Putamen (tissue), 1 donor: ENCODE results near the gene NR2F2.

Source experiments
- DNase-seq: peaks from one replicate; pipeline ENCODE4 v3.0.0-alpha.2; 2016; ENCODE audit warnings: low spot score

The NR2F2 gene

GRCh38 chr15:96316953-96317629 lies 13.4 kb upstream of the NR2F2 start:
- DNase-seq, result no peak

DNA sequence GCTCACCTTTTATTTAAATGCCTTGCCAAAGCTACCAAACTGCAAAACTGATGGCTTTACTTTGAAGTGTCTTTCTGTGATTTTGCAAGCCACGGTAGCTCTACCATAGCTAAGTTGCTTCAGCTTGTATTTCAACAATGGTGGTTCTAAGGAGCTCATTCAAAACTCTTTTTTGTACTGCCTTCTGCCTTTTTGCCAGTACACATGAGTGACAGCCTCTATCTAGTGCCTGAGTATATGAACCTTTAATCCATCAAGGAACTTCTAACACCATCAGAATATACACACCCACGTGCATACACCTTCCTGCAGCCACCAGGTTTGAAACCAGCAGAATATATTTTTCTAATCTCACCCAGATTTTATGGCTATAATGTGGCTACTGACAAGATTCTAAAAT lies 10.4 kb upstream of the NR2F2 start:
- DNase-seq, result no peak

GRCh38 chr15:96320703-96321638 lies 9.5 kb upstream of the NR2F2 start:
- no peak for DNase-seq

DNA sequence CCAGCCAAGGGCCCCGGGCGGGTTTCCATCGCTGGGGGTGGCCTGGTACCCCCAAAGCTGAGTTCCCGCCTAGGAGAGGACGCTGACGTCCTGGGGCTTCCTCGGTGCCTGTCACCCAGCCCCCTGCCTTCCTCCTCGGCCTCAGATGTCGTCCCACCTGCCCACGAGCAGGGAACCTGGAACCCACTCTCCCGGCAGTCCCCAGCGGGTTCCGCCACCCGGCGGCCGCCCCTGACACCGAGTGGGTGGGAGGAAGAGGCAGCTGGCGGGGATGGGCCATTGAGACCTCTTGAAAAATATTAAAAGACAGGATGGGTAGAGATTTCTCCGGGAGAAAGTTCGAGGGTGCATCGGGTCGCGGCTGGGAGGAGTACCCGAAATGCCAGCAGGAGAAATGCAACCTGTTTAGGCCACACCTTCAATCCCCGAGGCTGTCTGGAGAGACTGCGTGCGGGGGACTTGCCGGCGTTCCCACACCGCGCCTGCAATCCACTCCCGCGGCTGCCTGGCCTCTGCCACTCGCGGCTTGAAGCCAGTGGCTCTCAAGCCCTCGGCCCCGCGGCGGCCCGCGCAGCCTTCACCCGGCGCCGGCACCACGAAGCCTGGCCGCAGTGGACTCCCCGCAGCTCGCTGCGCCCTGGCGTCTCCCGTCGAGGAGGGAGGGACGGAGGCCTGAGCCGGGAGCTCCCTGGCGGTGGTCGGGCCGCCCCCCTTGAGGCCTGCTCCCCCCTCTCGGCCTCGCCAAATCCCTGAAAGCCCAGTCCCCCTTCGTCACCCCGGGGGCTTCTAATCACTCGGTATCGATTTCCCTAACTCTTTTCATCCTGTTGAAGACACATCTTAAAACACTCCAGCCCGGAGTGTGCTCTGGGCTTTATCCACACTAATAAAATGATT lies 8.6 kb upstream of the NR2F2 start:
- no peak for DNase-seq

DNA sequence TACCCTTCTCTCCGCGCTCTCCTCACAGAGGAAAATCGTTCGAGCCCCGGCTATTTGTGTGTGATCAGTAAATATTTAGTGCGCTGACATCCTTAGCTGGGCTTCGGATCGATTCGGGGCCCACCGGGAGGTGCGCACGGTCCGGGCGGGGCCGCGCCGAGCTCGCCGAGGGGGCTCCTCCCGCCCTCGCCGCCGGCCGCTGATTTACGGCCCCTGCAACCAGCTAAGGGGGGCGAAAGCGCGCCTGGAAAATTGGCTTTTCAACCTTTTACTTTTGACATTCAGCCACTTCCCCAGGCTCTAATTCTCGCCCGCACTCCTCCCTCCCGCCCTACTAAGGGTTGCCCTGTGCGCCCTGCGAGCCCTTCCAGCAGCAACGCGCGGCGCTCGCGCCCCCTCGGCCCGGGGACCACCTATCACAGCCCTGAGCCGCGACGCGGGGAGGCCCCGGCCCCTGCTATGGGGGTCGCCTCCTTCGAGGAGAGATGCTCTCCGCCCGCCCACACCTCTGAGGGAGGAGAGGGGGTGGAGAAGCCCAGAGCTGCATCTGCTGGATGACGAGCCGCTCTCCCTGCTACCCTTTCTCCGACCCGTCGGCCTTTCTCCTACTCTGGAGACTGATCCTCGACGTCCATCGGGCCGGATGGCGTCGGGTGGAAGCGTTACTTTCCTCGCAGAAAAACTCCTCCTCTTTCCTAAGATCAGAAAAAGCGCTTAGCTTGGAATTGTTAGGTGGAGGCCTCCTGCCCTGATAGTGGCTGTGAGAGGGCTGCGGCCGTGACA lies 7.8 kb upstream of the NR2F2 start:
- no peak for DNase-seq

DNA sequence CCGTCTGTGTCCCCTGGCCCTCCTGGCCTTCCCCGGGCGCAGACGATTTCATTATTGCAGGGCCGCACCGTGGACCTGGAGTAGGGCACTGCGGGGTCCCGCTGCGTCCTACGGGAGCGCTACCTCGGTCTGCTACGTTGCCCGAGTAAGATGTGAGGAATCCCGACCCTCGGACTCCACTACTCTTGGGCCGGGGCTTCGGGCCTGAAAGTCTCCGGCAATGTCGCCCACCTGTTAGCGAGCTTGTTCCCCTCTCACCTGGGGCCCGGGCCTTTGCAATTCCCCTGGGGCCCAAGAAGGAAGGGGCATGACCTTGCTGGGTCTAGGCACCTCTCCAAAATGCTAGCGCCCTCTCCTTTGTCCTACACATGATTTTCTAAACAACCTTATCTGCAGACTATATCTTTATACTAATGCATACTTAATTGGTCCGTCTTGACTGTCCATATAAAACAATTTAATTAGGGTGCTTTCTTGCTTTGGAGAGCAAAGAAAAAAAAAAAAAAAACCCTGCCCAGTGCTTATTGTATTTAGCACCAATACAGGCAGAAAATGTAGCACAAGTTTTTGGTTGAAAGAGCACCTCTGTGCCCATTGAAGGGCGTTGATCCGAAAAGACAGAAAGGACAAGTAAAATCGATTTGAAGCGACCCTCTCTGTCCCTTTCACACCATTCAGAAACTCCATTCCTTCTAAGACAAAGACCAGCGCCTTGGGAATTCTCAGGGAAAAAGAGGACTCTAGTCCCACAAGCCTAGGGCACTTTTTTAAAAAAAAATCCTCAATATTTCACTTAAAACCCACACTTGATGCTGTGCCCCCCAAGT lies 7.0 kb upstream of the NR2F2 start:
- no peak for DNase-seq

- DNase-seq, result no peak
Measured at GRCh38 chr15:96324192-96324895, 6.2 kb upstream of the NR2F2 start.

GRCh38 chr15:96324940-96325540 lies 5.5 kb upstream of the NR2F2 start:
- no peak for DNase-seq

DNA sequence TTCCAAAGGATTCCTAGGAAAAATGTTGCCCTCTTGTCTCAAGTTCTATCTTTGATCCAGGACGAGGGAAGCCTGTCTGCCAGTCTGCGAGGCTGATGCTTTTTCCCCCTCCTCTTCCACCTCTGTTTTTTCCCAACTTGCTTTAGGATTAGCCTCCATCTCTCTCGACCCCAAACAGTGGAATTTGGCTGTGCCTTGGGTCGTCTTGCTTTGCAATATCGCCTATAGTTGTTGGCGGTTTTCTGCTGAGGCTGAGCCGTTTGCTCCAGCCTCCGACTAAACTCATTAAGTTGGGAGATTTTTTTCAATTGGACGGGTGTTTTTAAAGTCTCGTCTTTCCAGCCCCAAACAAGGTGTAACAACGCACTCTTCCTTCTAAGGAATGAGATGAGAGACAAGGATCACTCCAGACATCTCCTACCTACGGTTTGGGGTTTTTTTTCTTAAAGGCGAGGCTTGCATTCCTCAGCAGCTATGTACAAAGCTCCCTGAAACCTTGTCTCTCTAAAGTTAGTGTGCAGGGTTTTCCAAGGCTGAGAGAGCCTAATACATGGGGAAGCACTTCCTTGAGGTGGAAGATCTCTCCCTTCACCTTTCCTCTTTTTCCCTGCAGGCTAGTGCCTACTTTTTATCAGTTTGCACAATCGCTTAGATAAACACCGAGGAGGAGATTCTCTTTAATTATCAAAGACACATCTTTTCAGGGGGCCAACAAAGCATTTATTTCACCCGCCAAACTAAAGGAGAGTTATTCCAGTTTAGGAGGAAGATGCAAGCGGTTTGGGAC lies 4.8 kb upstream of the NR2F2 start:
- DNase-seq, result no peak

- no peak for DNase-seq
Measured at GRCh38 chr15:96326328-96327154, 4.0 kb upstream of the NR2F2 start.

DNA sequence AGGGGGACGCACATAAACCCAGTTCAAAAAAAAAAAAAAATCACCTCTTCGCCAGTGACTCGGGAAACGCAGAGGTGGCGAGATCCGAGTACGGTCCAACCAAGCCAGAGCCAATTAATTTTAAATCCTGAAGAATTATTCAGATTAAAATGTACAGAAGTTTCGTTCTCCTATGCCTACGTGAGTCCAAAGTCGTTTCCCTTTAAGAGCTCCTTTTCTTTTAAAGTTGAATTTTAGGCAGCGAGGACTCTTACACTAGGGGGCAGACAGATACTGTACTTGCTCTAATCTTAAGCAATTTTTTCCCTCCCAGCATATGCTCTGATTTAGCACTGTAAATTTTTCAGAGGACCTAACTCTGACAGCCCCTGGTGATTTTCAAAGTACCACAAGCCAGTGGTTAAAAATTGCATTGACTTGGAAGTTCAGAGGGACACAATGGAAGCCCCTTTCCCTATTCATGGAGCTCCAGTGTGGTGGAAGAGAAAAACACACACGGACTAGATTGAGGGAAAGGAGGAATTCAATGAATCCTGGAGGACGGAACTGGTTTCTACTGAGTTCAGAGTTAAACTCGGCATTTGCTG lies 3.3 kb upstream of the NR2F2 start:
- DNase-seq, result no peak

DNA sequence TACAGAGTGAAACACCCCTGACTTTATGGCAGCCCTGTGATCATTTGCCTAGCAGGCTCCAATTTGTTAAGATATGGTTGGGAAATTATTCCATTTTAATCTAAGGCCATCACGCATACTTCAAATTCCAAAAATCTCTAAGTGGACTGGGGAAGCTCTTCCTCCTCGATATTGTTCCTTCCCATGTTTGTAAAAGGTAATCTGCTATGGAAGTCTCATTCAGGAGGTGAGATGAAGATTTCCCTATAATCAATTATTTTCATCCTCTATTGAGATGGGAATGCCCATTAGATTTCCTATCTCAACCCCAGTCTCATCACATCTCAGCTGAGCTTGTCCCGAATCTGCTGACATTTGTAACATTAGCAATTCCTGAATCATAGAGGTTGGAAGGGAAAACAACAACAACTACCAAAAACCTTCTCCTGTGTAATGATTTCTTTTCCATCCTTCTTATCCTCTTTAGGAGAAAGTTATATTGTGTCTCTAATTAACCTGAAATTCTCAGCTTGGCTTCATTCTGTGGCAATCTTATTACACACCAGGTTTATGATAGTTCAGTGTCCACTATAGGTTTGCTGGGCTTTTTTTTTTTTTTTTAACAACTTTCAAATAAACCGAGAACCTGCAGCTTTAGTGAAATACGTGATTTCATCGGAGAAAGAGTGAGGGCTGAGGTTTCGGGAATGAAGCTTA lies 2.2 kb upstream of the NR2F2 start:
- no peak for DNase-seq

DNA sequence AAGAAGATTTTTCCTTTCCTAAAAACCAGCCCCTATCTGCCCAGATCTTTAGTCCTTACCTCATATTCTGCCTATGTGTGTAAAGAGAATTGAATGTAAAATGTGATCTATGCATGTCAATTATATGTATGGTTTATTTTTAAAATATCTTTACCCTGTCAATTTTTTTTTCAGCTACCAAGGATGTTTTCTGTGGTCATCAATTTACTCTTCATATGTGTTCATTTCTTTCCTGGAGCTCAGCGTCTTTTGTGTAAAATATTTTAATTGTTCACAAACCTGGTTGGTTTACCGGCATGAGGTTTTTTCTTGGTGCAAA lies 1.7 kb upstream of the NR2F2 start:
- DNase-seq, result no peak

DNA sequence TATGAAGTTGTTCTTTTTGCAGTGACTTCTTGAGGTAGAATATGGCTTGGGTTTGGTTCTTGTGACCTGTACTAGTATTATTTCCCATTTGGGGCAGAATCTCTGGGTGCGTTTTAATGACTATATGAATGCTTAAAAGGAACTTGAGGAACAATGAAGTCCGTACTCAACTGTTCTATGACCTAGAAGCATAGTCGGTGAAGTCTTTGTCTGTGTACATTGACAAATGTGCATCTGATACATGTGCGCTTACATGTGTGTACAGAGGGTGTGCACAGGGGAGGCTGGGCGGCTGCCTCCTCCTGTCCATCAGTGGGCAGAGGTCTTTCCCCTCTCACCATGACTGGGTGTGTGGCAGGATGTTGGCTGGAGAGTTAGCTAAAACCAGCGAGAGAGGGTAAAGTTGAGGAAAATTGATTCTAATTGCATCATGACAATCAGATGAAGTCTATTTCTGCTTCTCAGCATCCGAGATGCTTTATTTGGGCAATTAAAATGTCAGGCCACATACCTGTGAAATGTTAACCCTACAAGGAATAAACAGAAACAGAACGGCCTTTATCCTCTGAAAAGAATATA lies 1.0 kb upstream of the NR2F2 start:
- no peak for DNase-seq

DNA sequence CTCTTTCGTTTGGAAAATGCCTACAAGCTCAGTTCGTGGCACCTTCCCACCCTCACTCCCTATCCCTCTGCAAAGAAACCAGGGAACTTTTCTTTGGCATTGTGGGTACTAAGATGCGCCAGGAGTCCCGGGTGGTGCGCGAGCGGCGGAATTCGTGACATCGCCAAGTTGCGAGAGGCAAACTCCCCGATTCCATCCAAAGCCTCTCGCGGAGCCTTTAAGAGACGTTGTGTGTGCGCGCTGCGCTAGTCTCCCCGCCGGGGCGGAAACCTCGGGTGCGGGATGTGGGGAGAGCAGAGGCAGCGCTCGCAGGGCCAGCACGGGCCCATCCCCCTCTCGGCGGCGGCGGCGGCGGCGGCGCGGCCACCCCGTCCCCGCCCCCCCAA lies 443 bp upstream of the NR2F2 start:
- no peak for DNase-seq

DNA sequence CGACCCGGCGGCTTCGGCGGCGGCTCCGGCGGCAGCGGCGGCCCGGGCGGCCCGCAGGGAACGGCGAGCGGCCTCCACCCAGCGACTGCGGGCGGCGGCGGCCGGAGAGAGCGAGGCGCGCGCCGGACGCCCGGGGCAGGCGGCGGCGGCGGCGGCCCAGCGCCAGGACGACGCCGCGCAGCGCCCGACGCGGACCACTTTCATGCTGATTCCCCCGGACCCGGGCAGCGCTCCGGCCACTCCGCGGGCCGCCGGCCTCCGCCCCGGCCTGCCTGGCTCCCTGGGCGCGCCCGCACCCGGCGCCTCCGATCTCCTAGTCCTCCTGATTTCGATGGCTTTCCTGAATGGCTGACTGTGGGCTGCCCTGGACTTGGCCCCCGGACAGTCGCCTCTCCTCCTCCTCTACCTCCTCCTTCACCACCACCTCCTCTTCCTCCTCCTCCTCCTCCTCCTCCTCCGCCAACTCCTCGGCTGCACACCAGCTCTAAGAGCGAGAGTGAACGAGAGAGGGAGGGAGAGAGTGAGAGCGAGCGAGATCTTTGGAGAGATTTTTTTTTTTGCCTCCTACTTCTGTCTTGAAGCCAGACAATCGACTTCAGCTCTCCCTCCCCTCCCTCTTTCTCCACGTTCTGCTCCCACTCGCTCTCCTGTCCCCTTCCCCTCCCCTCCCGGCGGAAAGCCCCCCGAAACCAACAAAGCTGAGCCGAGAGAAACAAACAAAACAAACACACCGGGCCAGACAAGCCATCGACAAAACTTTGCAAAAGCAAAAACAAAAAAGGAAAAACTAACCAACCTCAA lies 844 bp downstream of the NR2F2 start:
- no peak for DNase-seq
